NAMALWA (cell line): ENCODE data around the gene ACO2.
A peak's percentile ranks its signal among the peaks of the same experiment; 100 is the strongest.
"Not testable (repeated sequence)": the region's sequence is repeated elsewhere in the genome, so short reads cannot be mapped to it uniquely, and the experiment has no call there.

Experiments used
- DNase-seq: peaks from one replicate; pipeline ENCODE4 v3.0.0-alpha.2; 2015; ENCODE audit warnings: low spot score

The ACO2 gene

DNA sequence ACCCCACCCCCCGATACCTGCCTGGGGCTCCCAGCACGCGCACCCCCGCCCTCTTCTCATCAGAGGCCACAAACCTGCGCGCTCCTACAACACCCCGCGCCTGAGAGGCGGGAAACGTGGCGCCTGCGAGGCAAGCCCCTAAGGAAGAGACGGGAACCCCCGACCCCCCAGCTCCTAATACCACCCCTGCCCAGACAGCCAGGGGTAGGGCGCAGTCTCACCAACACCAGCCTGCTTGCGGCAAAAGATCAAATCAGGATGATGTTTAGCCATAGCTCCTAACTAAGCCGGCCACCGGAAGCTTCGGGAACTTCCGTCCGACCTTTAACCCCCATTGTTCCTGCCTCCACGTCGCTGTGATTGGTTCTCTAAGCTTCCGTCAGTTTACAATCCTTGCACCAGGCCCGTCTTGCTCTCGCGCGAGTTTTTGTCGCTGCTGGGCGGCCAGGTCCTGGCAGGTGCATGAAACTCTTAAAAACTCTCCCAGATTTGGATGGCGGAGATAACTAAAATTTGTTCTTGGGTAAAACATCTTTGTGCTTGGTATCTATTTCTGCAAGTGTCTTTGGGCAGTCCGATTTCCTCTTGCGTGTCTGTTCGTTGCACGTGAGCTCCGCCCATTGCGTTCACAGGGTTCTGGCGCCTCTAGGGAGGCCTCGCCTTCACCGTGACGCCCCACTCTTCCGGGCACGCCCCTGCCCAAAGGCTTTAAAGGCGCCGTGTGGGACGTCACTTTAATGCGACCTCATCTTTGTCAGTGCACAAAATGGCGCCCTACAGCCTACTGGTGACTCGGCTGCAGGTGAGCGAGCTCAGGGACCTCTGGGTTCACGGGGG is at the start of gene ACO2, which contains the start of gene PHF5A:
TSS of gene ACO2 (plus strand) at position 737 of the 837 bp plus-strand sequence. CDS start at position 767, 30 bp downstream.
TSS of gene PHF5A (minus strand) at position 312 of the 837 bp plus-strand sequence. CDS start at position 273, 39 bp downstream.
- DNase-seq: peak; percentile 98

DNA sequence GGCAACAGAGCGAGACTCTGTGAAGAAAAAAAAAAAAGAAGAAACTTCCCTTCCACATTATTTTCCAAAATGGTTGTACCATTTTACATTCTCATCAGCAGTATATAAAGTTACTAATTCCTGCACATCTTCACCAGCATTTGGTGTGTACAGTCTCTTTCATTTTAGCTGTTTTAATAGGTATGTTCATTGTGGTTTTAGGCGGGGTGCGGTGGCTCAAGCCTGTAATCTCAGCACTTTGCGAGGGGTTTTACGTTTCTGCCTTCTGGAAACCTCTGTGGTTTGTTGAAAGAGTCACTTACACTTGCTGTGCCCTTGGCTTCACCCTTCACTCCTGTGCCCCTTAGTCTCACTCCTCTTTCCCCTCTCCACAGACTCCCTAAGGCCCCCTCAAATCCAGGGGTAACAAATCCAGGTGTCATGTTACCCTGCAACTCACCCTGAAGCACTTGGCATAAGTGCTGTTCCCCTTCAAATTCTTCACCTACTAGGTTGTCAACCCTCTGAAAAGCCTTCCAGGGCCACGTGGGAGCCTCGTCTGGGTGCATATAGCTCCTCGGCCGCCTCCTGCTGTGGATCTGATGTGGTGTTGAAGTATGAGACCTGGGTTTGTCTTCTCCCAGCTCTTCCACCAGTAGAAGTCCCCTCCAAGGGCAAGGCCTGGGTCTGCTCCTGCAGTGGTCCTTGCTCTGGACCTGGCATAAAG is 43.1 kb upstream of the ACO2 start:
- no peak for DNase-seq

DNA sequence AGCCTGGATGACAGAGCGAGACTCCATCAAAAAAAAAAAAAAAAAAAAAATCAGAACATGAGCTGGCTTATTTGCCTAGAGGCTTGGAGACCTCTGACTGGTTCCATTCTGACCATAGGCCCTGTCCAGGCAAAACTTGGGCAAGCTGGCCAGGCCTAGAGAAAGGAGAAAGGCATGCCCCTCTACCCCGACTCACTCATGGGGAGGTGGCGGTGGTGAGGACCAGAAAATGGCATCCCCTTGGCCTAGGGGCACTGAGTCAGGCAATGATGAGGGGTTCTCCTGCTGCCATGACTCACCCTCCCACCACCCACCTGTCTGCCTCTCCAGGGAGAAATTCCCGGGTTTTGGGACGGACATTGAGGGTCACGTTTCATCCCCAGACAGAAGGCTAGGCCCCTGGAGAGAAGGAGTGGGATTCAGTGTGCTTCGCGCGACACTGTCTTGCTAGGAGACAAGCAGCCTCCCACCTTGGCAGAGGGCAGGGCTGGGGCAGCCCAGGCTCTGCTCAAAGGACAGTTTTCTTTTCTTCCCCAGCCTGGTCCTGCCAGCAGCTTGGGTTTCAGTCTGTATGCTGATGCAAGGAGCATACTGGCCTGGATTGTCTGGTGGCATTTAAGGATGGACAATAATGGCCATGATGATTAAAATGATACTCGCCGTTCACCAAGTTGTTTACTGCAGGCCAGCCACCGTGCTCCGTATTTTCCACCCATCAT is 39.5 kb upstream of the ACO2 start:
- no peak for DNase-seq

DNA sequence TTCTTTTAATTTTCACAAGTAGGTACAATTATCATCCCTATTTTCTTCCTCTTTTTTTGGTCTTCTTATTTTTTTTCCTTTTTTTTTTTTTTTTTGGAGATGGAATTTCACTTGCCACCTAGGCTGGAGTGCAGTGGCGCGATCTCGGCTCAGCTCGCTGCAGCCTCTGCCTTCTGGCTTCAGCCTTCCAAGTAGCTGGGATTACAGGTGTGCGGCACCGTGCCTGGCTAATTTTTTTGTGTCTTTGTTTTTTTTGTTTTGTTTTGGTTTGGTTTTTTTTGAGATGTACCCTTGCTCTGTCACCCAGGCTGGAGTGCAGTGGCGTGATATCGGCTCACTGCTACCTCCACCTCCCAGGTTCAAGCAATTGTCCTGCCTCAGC is 39.0 kb upstream of the ACO2 start:
- no peak for DNase-seq

DNA sequence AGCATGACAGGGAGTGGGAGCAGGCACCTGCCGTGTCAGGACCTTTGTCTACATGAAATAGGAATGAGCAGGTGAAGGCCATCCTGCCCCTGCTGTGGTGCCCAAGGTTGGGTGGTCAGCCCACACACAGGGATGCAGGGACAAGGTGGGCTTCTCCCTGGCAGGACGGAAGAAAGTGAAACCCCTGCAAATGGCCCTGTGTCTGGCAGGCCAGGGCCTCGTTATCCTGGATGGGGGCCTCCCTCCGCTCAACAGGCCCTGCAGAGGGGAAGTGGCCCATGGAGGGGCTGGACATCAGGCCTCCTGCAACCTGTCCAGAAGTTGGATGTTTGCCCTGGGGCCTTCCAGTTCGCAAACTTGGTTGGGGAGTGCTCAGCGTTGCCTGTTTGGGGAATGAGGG is 37.3 kb upstream of the ACO2 start:
- no peak for DNase-seq

DNA sequence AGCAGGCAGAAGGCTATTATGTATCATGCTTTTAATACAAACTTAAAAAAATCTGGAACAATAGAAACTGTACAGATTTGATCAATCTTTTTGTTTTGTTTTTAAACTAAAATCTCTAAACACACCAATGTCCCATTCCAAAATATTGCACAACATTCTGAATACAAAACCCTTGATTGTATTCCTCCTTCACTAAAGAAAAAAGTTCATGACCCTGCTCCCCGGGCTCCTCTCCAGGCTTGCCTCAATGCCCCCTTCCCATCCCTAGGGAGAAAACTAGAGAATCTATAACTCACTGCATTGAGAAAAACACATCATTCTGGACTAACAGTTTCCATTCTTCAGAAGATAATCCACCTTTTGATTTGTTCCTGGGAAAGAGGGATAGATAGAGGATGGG is 35.4 kb upstream of the ACO2 start:
- not testable (repeated sequence) for DNase-seq

DNA sequence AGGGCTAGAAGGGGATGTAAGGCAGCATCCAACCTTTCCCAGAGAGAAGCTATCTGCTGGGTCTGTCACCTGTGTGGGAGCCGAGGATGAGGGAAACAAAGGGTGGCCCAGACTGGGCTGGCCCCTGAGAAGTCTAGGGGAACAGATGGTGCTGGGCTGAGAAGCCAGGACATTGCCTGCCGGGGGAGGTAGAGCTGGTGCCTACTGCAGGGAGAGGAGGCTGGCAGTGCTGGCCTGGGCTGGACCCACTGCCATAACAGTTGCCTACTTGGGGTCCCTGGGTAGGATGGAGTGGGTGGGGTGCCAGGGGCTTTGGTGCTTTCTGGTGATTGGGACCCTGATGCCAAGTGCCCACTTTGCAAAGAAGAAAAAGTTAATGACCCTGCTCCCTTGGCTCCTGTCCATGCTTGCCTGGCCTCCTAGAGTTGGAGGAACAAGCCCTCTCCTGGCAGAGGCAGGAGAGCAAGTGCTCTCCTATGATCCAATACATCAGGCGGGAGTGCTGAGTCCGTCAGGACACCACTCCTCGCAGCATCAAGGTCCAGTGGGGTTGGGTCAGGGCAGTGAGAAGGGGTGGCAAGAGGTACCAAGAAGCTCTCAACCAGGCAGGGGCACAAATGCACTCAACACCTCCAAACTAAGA is 34.4 kb upstream of the ACO2 start:
- DNase-seq: not testable (repeated sequence)

DNA sequence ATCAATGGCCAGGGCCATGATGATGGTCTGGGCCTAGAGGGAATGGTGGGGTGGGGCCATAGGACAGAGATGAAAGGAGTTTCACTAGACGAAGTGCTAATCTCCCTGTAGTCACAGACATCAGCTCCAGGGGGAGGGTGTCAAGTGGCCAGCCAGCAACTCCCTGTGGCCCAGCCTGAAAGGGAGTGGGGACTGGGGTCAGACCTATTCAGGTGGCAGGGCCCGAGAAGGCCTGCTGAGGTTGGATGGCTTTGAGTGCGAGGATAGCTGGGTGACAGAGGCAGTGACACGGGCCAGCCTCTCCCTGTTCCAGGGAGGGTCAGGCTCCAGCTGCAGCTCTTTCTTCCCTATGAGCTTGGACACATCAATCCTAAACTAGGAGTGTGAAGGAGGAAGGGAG is 33.4 kb upstream of the ACO2 start:
- DNase-seq: no peak

DNA sequence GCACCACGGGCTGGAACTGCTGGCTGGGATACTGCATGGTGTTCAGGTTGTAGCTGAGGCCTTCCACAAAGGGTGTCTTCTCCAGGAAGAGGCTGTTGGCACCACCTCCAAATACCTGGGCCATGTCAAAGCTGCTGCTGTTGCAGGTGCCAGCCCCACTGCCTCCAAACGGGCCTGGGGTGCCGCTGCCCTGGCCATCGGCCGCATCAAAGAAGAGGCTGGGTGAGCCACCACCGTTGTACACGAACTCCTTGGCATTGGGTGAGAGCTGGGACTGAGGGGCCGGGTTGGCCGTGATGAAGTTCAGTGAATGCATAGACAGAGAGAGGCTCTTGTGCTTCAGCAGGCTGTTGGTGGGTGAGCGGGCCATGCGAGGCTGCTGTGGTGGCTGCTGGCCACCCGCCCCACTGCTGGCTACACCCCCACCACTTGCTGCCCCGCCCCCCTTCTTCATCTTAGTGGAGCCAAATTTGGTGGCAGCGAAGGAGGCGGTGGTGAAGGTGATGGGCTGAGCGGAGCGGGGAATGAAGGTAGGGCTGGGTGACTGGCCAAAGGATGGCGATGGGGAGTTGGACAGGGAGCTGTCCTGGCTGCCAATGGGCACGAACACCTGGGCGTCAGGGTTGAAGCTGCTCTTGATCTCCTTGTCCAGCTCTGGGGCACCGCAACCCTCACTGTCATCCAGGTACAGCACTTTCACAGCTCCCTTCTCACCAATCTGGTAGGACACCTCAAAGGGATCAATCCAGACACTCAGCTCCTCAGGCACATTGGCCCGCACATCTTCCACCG is 32.4 kb upstream of the ACO2 start:
- DNase-seq: no peak

DNA sequence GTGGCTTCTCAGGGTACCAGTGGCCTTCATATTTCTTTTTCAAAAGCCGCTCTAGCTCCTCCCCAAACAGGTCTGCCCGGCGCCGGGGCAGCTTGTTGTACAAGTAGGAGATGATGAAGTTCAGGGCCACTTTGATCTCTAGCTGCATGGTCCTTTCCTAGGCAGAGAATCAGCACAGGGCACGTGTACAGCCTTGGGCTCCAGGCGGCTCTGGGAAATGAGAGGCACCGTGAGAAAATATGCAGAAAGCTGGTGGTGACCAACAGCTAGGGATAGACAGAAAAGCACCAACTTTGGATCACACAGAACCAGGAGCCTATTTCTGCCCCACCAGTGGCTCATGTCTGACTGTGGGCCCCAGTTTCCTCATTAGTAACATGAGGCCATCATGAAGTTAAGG is 31.7 kb upstream of the ACO2 start:
- DNase-seq: no peak

DNA sequence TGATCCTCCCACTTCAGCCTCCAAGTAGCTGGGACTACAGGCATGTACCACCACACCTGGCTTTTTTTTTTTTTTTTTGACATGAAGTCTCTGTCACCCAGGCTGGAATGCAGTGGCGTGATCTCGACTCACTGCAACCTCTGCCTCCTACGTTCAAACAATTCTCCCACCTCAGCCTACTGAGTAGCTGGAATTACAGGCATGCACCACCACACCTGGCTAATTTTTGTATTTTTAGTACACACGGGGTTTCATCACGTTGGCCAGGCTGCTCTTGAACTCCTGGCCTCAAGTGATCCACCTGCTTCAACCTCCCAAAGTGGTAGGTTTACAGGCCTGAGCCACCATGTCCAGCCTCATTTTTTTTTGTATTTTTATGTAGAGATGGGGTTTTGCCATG is 28.4 kb upstream of the ACO2 start:
- not testable (repeated sequence) for DNase-seq

DNA sequence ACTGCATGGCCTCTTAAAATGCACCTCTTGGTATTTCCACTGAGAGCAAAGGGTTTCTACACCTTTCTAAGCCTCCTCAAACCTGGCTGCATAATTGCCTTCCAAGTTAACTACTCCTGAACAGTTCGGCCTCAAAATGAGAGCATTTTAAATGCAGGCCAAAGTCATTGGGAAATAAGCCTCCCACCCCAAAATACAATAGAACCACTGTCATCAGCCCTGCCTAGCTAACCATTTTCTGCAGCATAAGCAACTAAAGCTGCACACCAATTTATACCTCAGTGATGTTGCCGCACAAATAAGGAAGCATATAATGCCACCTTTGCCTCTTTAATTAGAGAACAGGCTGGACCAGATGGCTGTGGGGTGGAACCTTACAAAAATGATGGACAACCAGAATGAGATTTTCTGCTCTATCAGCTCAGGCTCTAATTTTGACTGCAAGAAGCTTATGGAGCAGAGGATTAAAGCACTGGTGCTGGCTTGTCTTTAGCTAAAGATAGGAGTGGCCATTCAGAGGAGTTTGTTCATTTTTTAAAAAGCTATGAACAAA is 26.6 kb upstream of the ACO2 start:
- DNase-seq: no peak

DNA sequence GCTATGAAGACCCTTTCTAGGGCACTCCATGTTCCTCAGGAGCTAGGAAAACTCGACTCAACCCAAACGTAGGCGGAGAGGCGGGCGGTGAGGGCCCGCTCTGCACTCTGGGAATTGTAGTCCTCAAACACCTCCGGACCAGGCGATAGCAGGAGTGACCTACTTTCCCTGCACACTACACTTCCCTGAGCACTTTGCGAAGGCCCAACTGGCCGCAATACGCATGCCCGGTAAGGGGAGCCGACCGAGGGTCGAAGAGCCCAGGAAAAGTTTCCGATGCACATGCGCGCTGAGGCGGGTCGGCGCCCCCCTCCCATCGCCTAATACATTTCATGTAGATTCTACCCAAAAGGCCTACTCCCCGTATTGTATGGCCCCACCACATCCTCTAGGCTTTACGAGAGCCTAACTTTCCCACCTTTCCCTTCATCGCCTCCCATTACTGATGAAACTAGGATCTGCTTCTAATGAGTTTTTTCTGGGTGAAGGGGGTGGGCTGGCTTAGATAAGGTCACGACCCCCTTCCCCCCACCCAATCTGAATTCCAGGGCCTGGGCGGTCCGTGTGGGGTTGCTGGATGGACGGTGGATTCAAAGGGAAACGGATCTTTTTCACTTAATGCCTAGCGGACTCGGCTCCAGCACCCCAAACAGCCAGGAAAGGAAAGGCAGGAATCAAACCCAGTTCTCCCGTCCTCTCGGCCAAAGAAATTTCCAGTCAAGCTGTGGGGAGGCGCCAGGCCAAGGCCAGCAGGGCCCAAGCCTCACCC is 24.4 kb upstream of the ACO2 start:
- DNase-seq: peak; percentile 96

DNA sequence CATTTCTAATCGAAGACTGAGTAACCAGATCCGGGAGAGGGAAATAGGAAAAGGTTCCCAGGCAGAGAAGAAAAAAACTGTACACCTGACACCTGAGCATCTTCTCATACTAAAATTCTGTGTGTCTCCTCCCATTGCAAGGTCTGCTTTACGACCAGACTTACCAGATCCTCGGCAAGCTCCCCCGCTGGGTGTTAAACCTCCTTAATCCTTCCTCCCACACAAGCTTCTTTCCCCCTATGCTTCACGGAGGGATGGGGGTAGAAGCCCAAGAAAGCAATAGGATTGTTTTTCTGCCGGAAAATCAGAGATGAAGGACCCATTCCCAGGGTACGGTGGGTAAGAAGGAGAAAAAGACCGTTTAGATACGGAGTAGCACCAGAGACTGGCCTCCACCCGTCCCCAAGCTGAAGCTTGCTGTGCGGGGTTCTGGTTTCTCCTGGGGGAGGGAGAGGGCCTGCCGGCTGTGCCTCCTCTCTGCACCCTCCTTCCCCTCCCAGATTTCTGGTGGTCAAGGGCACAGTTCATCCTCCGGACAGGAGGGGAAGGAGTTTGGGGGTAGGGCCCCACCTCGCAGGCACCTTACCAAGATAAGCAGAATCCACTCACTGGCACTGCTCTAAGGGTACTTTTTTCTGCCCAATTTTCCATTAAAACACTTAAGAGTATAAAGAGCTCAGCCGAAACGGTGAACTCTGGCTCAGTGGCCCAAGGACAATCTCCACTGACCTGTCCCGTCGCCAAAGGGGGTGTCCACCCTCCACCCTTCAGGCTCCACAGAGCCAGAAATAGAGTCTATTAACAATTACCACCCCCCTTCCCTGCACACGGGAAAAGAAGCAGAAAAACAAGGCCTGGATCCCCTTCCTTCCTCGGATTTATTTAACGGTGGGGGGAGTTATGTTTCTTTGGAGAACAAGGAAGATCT is 23.5 kb upstream of the ACO2 start:
- peak; percentile 68 for DNase-seq

DNA sequence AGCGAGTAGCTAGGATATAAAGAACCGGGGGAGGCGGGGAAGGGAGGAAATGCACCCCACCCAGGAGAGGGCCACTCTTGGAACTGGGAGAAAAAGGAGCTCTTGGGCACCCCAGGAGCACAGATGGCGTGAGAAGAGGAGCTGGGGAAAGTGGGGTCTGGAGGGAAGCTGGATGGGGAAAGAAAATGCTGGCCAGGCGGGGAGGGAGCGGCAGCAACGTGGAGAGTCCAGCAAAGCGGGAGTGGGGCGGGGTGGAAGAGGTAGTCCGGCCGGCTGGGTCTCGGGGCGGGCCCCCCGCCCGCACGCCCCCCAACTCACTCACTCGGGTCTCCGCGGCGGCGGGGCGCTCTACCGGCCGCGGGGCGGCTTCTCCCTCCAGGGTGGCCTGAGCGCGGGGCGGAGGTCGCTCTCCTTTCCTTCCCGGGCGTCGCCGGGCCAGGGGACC is 22.8 kb upstream of the ACO2 start:
- no peak for DNase-seq

DNA sequence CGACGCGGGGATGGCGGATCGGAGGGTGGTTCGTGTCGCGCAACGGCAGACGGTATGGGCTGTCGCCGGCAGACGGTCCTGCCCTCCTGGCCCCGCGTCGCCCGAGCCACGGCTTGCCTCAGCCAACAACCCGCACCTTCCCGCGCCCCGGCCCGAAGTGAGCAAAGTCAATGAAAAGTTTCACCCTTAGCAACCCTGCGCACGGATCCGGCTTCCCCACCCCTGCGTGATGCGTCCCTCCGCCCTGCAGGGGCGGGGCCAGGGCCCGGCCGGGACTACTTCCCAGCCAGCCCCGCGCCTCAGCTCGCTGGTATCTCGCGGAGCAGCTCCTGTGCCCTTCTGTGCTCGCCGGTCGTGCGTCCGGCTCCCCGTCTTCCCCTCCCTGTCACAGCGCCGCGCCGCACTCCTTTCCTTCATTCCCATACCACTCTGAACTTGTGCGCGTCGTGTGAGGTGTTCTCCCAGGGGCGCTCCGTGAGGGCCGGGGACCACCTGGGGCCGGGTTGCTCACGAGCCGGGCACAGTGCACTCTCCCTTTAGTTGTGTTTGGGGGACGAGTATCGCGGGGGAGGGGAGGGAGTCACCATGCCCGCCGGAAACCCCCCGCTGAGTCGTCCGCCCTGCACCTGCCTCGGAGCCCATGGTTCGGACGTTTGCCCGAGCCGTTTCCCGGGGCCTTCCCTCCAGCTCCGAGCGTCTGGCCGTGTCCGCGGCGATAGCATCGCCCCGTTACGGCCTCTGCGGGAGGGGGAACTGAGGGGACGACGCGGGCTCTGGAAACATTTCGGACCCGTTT is 22.1 kb upstream of the ACO2 start, which contains the start of gene TOB2:
TSS of gene TOB2 (minus strand) at position 163 of the 796 bp plus-strand sequence. CDS start 9,456 bp downstream, outside the sequence.
- DNase-seq: peak; percentile 95

DNA sequence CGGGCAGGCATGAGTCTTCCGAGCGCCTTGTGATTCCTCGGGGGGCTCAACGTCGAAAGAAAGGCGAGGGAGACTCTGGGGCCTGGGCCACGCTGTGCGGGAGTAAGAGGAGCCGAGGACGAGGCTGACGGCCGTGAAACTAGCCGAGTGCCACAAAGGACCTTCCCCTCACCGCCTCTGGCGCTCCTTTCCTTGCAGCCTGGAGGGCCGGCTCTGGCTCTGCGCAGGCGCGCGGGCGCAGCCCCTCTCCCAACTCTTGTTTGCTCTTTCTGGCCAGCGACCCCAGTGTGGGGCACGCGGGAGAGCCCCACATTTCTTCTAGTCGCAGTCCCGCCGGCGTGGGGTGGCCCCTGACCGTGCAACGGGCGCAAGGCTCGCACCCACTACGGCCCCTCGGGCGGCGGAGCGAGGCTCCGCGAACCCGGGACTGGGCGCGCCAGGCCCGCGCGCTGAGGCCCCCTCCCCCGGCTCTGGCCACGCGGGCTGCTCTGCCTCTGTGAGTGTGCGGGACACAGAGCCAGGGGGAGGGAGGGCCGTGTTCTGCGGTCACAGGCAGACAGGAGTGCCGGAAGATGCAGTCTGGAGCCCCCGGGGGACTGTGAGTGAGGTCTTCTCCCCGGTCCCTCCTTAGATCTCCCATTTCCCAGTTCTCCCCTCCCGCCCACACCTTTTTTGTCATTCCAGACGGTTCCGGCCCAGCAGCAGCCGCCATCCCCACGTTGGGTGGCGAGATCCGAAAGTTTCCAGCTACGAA is 21.3 kb upstream of the ACO2 start:
- DNase-seq: peak; percentile 76
